MM.1S (cell line): Measurements from ENCODE around the gene KCTD2.

ENCODE experiments used
- DNase-seq: peaks from one replicate; pipeline ENCODE4 v3.0.0-alpha.2; 2015
- H2AFZ ChIP-seq: fragments of 300-600 bp; sonication (generic); 2 replicates; pipeline ENCODE4 v1.6.0; 2016; ENCODE audit warnings: antibody characterized with exemption, low read length
- H3F3A ChIP-seq: fragments of 300-600 bp; sonication (generic); 2 replicates; pipeline ENCODE4 v1.6.1; 2016; ENCODE audit warnings: mild to moderate bottlenecking, antibody characterized with exemption, low read length, moderate library complexity, mixed read lengths; ENCODE audit not compliant: insufficient read depth
- H3K27ac ChIP-seq: fragments of 300-600 bp; sonication (generic); 2 replicates; pipeline ENCODE4 v1.5.1; 2016; ENCODE audit warnings: mild to moderate bottlenecking, low read length
- H3K27me3 ChIP-seq: fragments of 300-600 bp; sonication (generic); replicated peaks from 2 replicates; pipeline ENCODE4 v1.6.0; 2016; ENCODE audit warnings: low read length; ENCODE audit not compliant: insufficient read depth
- H3K36me3 ChIP-seq: fragments of 300-600 bp; sonication (generic); replicated peaks from 2 replicates; pipeline ENCODE4 v1.6.1; 2016; ENCODE audit warnings: mild to moderate bottlenecking, low read length, mixed read lengths; ENCODE audit not compliant: insufficient read depth
- H3K4me1 ChIP-seq: fragments of 300-600 bp; sonication (generic); 2 replicates; pipeline ENCODE4 v1.6.1; 2016; ENCODE audit warnings: low read length, mixed read lengths
- H3K4me2 ChIP-seq: fragments of 300-600 bp; sonication (generic); 2 replicates; pipeline ENCODE4 v1.6.0; 2016; ENCODE audit warnings: low read depth, low read length
- H3K4me3 ChIP-seq: fragments of 300-600 bp; sonication (generic); 2 replicates; pipeline ENCODE4 v1.5.1; 2016; ENCODE audit warnings: low read length, mixed read lengths
- H3K79me2 ChIP-seq: fragments of 300-600 bp; sonication (generic); 2 replicates; pipeline ENCODE4 v1.6.1; 2016; ENCODE audit warnings: mixed run types, low read length, mixed read lengths
- H3K9ac ChIP-seq: fragments of 300-600 bp; sonication (generic); 2 replicates; pipeline ENCODE4 v1.6.1; 2016; ENCODE audit warnings: low read length, mixed read lengths
- H3K9me2 ChIP-seq: fragments of 300-600 bp; sonication (generic); replicated peaks from 2 replicates; pipeline ENCODE4 v1.6.1; 2016; ENCODE audit warnings: mild to moderate bottlenecking, low read length, mixed read lengths; ENCODE audit not compliant: insufficient read depth
- H3K9me3 ChIP-seq: fragments of 300-600 bp; sonication (generic); replicated peaks from 2 replicates; pipeline ENCODE4 v1.6.1; 2016; ENCODE audit warnings: mild to moderate bottlenecking, low read length, mixed read lengths; ENCODE audit not compliant: insufficient read depth
- H4K20me1 ChIP-seq: fragments of 300-600 bp; sonication (generic); 2 replicates; pipeline ENCODE4 v1.6.1; 2016; ENCODE audit warnings: mild to moderate bottlenecking, low read length, moderate library complexity, mixed read lengths; ENCODE audit not compliant: insufficient read depth
- EZH2 ChIP-seq: fragments of 300-600 bp; sonication (generic); optimal IDR thresholded peaks from 2 replicates; pipeline ENCODE3; 2017; ENCODE audit warnings: low read depth, mild to moderate bottlenecking, antibody characterized with exemption, low read length, mixed read lengths
- EZH2phosphoT487 ChIP-seq: fragments of 300-600 bp; sonication (generic); IDR thresholded peaks from 2 replicates; pipeline ENCODE4 v1.6.1; 2018; ENCODE audit warnings: antibody characterized with exemption, low read length
- TF ChIP-seq, protein P1 (sequence below): fragments of 300-600 bp; sonication (generic); IDR thresholded peaks from 2 replicates; pipeline ENCODE4 v1.5.1; 2016; ENCODE audit warnings: antibody characterized with exemption, low read length, mixed read lengths

Gene KCTD2

DNA sequence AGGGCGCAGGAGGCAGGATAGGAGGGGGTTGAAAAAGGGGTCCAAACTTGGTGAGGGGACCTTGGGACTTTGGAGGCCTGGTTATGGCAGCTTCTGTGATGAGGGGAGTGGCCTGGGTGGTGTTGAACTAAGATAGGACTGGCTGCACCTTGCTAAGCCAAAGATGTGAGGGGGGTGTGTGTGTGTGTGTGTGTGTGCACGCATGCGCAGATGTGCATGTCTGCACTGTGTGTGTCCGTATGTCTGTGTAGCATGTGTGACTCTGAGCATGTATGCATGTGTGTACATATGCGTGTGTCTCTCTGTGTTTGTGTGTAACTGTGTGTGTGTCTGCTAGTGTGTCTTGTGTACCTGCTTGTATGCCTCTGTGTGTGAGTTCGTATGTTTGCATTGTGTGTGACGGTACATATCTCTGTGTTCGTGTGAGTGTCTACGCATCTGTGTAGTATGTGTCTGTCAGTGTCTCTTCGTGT lies 44.9 kb downstream of the KCTD2 start:
- Histone ChIP-seq H3K9me2 (no peaks in the 10 kb centered on the region), H3K4me1 (no peaks in the 10 kb centered on the region), H3F3A (no peaks in the 10 kb centered on the region), H2AFZ (no peak overlapping the region), H4K20me1 (no peaks in the 10 kb centered on the region), H3K4me3 (no peak overlapping the region), H3K4me2 (no peak overlapping the region), H3K27ac (no peak overlapping the region), H3K27me3 (no peaks in the 10 kb centered on the region), H3K9ac (no peak overlapping the region), H3K9me3 (no peaks in the 10 kb centered on the region), H3K36me3 (no peaks in the 10 kb centered on the region), H3K79me2 (no peaks in the 10 kb centered on the region)
- DNase-seq: no peak
- TF ChIP-seq EZH2phosphoT487: no peak
- TF ChIP-seq, protein P1, sequence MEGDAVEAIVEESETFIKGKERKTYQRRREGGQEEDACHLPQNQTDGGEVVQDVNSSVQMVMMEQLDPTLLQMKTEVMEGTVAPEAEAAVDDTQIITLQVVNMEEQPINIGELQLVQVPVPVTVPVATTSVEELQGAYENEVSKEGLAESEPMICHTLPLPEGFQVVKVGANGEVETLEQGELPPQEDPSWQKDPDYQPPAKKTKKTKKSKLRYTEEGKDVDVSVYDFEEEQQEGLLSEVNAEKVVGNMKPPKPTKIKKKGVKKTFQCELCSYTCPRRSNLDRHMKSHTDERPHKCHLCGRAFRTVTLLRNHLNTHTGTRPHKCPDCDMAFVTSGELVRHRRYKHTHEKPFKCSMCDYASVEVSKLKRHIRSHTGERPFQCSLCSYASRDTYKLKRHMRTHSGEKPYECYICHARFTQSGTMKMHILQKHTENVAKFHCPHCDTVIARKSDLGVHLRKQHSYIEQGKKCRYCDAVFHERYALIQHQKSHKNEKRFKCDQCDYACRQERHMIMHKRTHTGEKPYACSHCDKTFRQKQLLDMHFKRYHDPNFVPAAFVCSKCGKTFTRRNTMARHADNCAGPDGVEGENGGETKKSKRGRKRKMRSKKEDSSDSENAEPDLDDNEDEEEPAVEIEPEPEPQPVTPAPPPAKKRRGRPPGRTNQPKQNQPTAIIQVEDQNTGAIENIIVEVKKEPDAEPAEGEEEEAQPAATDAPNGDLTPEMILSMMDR: no peak
- TF ChIP-seq EZH2: no peak

DNA sequence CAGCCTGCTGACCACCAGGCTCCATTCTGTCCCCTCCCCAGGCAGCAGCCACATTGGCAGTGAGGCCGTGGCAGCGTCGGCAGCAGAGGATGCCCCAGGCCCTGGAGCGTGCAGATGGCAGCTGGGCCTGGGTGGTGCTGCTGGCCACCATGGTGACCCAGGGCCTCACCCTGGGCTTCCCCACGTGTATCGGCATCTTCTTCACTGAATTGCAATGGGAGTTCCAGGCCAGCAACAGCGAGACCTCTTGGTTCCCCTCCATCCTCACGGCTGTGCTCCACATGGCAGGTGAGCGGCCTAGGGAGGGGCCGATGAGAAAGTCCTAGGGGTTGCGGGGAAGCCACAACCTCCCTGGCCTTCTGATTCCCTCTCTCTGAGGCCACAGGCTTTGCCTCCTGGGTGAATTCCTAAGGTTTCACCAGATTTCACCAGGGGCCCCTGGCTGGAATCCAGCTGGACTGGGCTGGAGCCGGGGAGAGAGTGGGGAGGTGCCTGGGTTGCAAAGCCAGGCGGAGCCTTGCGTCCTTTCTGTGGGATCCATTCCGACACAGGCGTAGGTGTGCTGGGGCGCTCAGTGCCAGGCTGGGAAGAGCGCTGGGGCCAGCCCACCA lies 46.6 kb downstream of the KCTD2 start:
- H3F3A ChIP-seq: no peaks in the 10 kb centered on the region
- H3K9me3 ChIP-seq: no peaks in the 10 kb centered on the region
- no peaks in the 10 kb centered on the region for H4K20me1 ChIP-seq
- H3K36me3 ChIP-seq: no peaks in the 10 kb centered on the region
- no peak overlapping the region for H2AFZ ChIP-seq
- no peaks in the 10 kb centered on the region for H3K9me2 ChIP-seq
- H3K4me1 ChIP-seq: no peaks in the 10 kb centered on the region
- TF ChIP-seq, protein P1: no peak
- no peak for TF ChIP-seq EZH2phosphoT487
- no peak overlapping the region for H3K4me3 ChIP-seq
- H3K79me2 ChIP-seq: no peaks in the 10 kb centered on the region
- no peak overlapping the region for H3K4me2 ChIP-seq
- no peak overlapping the region for H3K27ac ChIP-seq
- no peak overlapping the region for H3K9ac ChIP-seq
- H3K27me3 ChIP-seq: no peaks in the 10 kb centered on the region
- no peak for DNase-seq

DNA sequence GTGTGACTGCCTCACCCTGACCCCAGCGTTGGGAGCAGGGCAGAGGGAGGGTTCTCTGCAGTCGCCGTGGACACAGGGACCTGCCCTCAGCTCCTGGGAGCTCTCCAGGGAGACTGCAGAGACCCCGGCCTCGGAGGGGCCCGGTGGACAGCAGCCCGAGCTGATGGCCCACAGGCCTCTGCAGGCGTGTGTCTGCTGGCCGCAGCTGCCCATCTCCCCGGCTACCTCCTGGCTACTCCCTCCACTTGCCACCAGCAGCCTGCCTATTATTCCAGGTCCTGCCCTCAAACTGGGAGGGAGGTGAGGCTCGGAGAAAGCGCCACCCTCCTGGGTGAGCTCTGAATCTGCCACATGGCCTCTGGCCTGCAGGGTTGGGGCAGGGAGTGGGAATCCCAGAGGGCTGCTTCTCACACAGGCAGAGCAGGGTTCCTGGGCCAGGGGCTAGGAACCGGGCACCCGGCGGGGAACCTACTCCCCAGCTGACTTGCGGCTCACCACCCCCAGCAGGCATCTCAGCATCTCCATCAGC lies 47.9 kb downstream of the KCTD2 start:
- H3K9ac ChIP-seq: no peak overlapping the region
- TF ChIP-seq EZH2 (no peak), EZH2phosphoT487 (no peak)
- TF ChIP-seq, protein P1: no peak
- H3K27me3 ChIP-seq: no peaks in the 10 kb centered on the region; the same call in 1 of the 2 replicates
- H3K36me3 ChIP-seq: no peaks in the 10 kb centered on the region
- no peaks in the 10 kb centered on the region for H3F3A ChIP-seq
- H3K4me2 ChIP-seq: no peak overlapping the region
- no peaks in the 10 kb centered on the region for H4K20me1 ChIP-seq
- no peaks in the 10 kb centered on the region for H3K79me2 ChIP-seq
- no peak overlapping the region for H3K4me3 ChIP-seq
- H3K9me2 ChIP-seq: no peaks in the 10 kb centered on the region
- H3K4me1 ChIP-seq: no peaks in the 10 kb centered on the region
- no peak overlapping the region for H2AFZ ChIP-seq
- DNase-seq: no peak
- H3K27ac ChIP-seq: no peak overlapping the region
- no peaks in the 10 kb centered on the region for H3K9me3 ChIP-seq
